Esophagus squamous epithelium (tissue), 5 donors: Measurements from ENCODE around the gene CCDC33. TPM values are rescaled to one million over a fixed set of nuclear protein-coding genes. Genes with fewer than 3 reads are reported as not detected.

ENCODE experiments used
- DNase-seq: peaks from one replicate; lab custom pipeline; 2025; lab: John Stamatoyannopoulos, UW
- H3K27ac ChIP-seq, 4 donors: fragments of 200-600 bp; sonication (generic); one replicate each; pipeline ENCODE4 v1.5.1; 2016 to 2019; ENCODE audit warnings: mild to moderate bottlenecking in 1 of 4
- H3K27me3 ChIP-seq, 4 donors: fragments of 200-600 bp; sonication (generic); 1 replicate in 3 of 4; 2 replicates in 1 of 4; pipeline versions ENCODE4 v1.5.1 to v1.6.0; 2017 to 2021; ENCODE audit warnings: antibody characterized with exemption in 1 of 4
- H3K36me3 ChIP-seq, 3 donors: fragments of 200-600 bp; sonication (generic); one replicate each; pipeline ENCODE4 v1.5.1; 2016 to 2019
- H3K4me1 ChIP-seq, 3 donors: fragments of 200-600 bp; sonication (generic); one replicate each; pipeline ENCODE4 v1.5.1; 2017 to 2019
- H3K4me3 ChIP-seq, 4 donors: fragments of 200-600 bp; sonication (generic); 1 replicate in 3 of 4; 2 replicates in 1 of 4; pipeline ENCODE4 v1.5.1; 2016 to 2019; ENCODE audit warnings: mild to moderate bottlenecking in 2 of 4, moderate library complexity in 1 of 4
- H3K9me3 ChIP-seq, 3 donors: fragments of 200-600 bp; sonication (generic); one replicate each; pipeline ENCODE4 v1.5.1; 2016 to 2019
- POLR2A ChIP-seq, 4 donors: fragments of 450-650 bp; IDR thresholded peaks; one replicate each; pipeline ENCODE4 v1.6.1; 2017; ENCODE audit warnings: antibody characterized with exemption in 4 of 4, mild to moderate bottlenecking in 4 of 4, moderate library complexity in 3 of 4
- WGBS, 2 donors: methylation state at CpG; one replicate each; pipeline ENCODE4 v1.1.5; 2018; 5-methylcytosine and 5-hydroxymethylcytosine counted together
- intact Hi-C: fragments of 100-400 bp; cut with DNase I; formaldehyde crosslinking; loops from one replicate; pipeline ENCODE4 v1.15.0; 2022
- total RNA-seq, 4 donors: library from RNA; depleted of rRNA; stranded (reverse); fragments of >200 nt; gene quantifications; one replicate each; pipeline ENCODE4 v1.1.0, GENCODE V29; 2016
- TF ChIP-seq, protein P1 (sequence below), 6 experiments: fragments of 450-650 bp in 4 of 6; fragments of 200-600 bp in 2 of 6; sonication (generic) in 2 of 6; IDR thresholded peaks; one replicate each; pipeline ENCODE4 v1.5.1; 2016 to 2019; ENCODE audit warnings: antibody characterized with exemption in 6 of 6, mild to moderate bottlenecking in 4 of 6, moderate library complexity in 4 of 6
- donor health status: DM: yes; HTN: yes; CAD: no.

Gene CCDC33
- total RNA-seq, 4 donors from 2014 or later = not detected

DNA sequence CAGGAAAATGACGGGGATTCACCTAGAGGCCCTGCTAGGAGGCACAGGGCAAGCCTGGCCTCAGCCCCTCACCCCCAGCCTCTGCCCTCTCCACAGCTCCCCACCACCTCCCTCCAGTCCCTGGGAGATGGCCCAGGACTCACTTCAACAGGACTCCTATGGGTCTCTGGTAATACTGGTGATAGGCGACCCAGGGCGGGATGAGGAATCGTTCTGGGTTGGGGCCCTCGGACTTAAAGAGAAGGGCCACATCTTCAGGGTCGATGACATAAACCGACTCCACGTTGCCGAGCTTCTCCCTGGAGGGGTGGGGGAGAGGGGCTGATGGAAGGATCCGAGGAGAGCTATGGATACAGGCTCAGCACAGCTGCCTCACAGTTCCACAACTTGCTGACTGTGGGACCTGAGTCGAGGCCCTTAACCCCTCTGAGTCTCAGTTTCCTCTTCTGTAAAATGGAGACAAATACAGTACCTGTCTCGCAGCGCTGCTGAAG lies 111.7 kb downstream of the CCDC33 start:
- no peak for DNase-seq
- Histone ChIP-seq H3K36me3 (no peaks in the 10 kb centered on the region), H3K4me1 (peaks cover 0 to 26% (median 13%) of the 10 kb centered on the region in 3 donors), H3K27ac (peak overlapping the region in 1 of 4 donors; percentile 34), H3K9me3 (no peaks in the 10 kb centered on the region), H3K4me3 (no peak overlapping the region), H3K27me3 (peaks cover 0 to 6% (median 0%) of the 10 kb centered on the region in 4 donors)
- intact Hi-C loops = no loop called here
- 86 to 92% methylated on average over 6 to 12 of the region's 13 CpGs for WGBS, 2 donors
- TF ChIP-seq POLR2A (IDR thresholded peaks at IDR 0.05) = no peak
- TF ChIP-seq, protein P1, sequence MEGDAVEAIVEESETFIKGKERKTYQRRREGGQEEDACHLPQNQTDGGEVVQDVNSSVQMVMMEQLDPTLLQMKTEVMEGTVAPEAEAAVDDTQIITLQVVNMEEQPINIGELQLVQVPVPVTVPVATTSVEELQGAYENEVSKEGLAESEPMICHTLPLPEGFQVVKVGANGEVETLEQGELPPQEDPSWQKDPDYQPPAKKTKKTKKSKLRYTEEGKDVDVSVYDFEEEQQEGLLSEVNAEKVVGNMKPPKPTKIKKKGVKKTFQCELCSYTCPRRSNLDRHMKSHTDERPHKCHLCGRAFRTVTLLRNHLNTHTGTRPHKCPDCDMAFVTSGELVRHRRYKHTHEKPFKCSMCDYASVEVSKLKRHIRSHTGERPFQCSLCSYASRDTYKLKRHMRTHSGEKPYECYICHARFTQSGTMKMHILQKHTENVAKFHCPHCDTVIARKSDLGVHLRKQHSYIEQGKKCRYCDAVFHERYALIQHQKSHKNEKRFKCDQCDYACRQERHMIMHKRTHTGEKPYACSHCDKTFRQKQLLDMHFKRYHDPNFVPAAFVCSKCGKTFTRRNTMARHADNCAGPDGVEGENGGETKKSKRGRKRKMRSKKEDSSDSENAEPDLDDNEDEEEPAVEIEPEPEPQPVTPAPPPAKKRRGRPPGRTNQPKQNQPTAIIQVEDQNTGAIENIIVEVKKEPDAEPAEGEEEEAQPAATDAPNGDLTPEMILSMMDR (IDR thresholded peaks at IDR 0.05) = no peak

DNA sequence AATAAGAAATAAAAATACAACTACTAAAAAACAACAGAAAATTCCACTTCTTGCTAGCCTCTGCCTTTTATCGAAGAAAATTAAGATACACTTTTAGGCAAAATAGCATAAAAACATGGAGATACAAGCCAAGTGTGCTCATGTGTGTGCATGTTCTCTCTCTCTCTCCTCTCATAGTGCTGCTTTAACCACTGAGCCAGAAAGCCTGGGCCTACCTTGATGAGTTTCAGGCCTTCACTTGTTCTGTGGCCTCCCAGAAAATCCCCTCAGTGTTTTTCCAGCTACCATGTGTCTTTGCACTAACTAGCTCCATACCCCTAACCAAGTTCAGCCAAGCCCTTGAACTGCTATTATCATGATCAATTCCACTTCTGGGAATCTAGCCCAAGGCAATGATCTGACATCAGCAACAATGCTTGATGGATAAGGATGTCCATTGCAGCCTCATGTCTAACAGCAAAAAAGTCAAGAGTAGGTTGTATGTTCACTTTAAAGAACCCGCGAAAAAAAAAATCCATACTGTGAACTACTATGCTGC lies 113.2 kb downstream of the CCDC33 start:
- WGBS, 2 donors = 40 to 47% methylated on average over 3 of the region's 3 CpGs
- no peak for DNase-seq
- Histone ChIP-seq H3K4me3 (no peak overlapping the region), H3K36me3 (no peaks in the 10 kb centered on the region), H3K9me3 (no peaks in the 10 kb centered on the region), H3K4me1 (peaks cover 0 to 26% (median 13%) of the 10 kb centered on the region in 3 donors), H3K27ac (peak overlapping the region in 3 of 4 donors; percentile 20 to 40 (median 34)), H3K27me3 (peaks cover 0 to 6% (median 0%) of the 10 kb centered on the region in 4 donors)
- intact Hi-C loops = no loop called here
- TF ChIP-seq, protein P1 (IDR thresholded peaks at IDR 0.05) = no peak
- no peak for TF ChIP-seq POLR2A (IDR thresholded peaks at IDR 0.05)

DNA sequence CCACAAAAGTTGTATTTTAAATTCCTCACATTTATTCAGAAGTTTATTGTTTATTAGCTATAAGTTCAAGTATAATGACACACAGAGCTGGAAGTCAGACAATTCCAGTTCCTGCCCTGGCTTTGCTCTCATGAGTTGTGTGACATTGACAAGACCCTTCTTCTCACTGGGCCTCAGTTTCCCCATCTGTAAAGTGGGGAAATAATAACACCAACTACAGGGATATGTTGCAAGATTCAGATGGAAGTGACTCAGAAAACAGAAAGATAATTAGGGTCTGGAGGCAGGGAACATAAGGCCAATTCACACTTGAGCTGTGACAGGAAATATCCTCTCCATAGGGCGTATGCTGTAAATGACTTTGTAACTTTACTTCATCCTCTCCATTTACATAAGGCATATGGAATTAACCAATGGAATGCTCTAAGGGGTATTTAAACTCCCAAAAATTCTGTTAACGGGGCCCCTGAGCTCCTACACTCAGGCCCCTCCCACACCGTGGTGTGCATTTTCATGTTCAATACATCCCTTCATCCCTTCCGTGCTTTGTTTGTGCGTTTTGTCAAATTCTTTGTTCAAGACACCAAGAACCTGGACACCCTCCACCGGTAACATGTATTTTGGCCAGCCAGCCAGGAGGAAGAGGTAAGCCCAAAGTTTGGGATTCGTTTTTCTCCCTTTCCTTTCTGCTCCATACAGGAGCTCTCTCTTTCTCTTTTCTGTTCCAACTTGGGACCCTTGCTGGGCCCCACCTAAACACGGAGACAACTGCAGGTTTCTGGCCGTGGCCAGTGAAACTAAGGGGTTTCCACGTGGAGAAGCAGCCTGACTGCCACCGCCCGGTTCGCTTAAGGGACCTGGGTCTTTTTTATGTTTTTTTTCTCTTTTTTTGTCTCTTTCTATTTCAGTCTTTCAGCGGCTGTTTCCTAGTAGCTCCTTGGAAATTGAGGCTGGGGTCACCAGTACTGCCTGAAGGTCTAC lies 114.5 kb downstream of the CCDC33 start:
- Histone ChIP-seq H3K4me3 (no peak overlapping the region), H3K9me3 (no peaks in the 10 kb centered on the region), H3K4me1 (peaks cover 0 to 30% (median 13%) of the 10 kb centered on the region in 3 donors), H3K27ac (peak overlapping the region in 2 of 4 donors; percentile 14 to 20), H3K36me3 (no peaks in the 10 kb centered on the region), H3K27me3 (peaks cover 0 to 9% (median 0%) of the 10 kb centered on the region in 4 donors)
- TF ChIP-seq POLR2A (IDR thresholded peaks at IDR 0.05) = no peak
- TF ChIP-seq, protein P1 (IDR thresholded peaks at IDR 0.05) = no peak
- intact Hi-C loops = no loop called here
- WGBS, 2 donors = 50 to 73% methylated on average over 14 of the region's 14 CpGs
- no peak for DNase-seq

DNA sequence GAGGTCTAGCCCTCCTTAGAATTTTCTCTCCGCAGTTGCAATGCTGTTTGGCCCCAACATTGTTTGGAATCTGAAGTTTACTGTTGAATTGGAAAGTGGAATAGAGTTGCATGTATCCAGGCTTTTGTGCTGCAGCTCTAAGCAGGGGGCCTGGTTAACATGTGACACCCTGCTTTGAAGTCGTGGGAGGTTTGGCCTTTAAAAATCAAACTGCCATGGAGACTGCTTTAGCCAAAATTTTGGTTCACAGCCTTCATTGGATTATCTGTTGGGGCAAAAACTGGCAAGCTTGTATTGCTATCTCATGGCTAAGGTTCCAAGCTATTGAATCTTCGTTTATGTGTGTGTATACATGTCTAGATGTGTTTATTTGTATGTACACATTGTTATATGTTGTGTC lies 115.5 kb downstream of the CCDC33 start:
- WGBS, 2 donors = 23 to 25% methylated on average over 3 of the region's 3 CpGs
- Histone ChIP-seq H3K27ac (no peak overlapping the region), H3K4me1 (peaks cover 0 to 41% (median 19%) of the 10 kb centered on the region in 3 donors), H3K27me3 (peaks cover 0 to 14% (median 0%) of the 10 kb centered on the region in 4 donors), H3K4me3 (no peak overlapping the region), H3K36me3 (no peaks in the 10 kb centered on the region), H3K9me3 (no peaks in the 10 kb centered on the region)
- no peak for DNase-seq
- TF ChIP-seq, protein P1 (IDR thresholded peaks at IDR 0.05) = no peak
- TF ChIP-seq POLR2A (IDR thresholded peaks at IDR 0.05) = no peak
- intact Hi-C loops = no loop called here
